ENCODE measurements around the gene KCNJ12. TPM values are rescaled to one million over a fixed set of nuclear protein-coding genes. Genes with fewer than 3 reads are reported as not detected.
"Not testable (repeated sequence)": the region's sequence is repeated elsewhere in the genome, so short reads cannot be mapped to it uniquely, and the experiment has no call there.

Gene KCNJ12
- total and polyA plus RNA-seq, 12 donors = 2.8 to 14.7 (median 8.5) TPM

DNA sequence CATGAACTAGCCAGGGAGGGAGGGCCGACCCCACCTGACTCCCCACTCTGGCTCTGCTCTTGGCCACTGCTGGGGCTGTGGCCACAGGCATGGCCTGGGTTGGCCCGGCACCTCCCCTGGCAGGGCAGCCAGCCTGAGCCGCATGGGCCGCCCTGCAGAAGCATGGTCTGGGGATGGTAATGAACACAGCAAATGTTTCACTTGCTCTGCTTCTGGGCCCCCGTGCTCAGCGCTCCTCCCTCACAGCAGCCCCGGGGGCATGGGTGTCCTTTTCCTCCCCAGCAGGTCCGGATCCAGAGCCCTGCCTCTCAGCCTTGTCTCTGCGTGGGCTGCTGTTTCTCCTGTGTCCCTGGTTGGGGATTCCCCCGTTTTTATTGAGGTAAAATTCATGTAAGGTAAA is 30.9 kb upstream of the KCNJ12 start:
- H3K9me3 ChIP-seq = no peaks in the 10 kb centered on the region
- no peaks in the 10 kb centered on the region for H3K36me3 ChIP-seq
- no peak overlapping the region for H3K27ac ChIP-seq
- TF ChIP-seq, protein P1, sequence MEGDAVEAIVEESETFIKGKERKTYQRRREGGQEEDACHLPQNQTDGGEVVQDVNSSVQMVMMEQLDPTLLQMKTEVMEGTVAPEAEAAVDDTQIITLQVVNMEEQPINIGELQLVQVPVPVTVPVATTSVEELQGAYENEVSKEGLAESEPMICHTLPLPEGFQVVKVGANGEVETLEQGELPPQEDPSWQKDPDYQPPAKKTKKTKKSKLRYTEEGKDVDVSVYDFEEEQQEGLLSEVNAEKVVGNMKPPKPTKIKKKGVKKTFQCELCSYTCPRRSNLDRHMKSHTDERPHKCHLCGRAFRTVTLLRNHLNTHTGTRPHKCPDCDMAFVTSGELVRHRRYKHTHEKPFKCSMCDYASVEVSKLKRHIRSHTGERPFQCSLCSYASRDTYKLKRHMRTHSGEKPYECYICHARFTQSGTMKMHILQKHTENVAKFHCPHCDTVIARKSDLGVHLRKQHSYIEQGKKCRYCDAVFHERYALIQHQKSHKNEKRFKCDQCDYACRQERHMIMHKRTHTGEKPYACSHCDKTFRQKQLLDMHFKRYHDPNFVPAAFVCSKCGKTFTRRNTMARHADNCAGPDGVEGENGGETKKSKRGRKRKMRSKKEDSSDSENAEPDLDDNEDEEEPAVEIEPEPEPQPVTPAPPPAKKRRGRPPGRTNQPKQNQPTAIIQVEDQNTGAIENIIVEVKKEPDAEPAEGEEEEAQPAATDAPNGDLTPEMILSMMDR (IDR thresholded peaks at IDR 0.05) = no peak
- peaks cover 0 to 11% (median 5%) of the 10 kb centered on the region in 9 donors for H3K4me1 ChIP-seq
- no peak overlapping the region for H3K4me3 ChIP-seq
- ATAC-seq (no peak), DNase-seq (no peak)
- intact Hi-C loops (cut with DNase I) = no loop called here
- WGBS, 2 donors = 63 to 73% methylated on average over 9 of the region's 10 CpGs
- H3K27me3 ChIP-seq = no peaks in the 10 kb centered on the region

DNA sequence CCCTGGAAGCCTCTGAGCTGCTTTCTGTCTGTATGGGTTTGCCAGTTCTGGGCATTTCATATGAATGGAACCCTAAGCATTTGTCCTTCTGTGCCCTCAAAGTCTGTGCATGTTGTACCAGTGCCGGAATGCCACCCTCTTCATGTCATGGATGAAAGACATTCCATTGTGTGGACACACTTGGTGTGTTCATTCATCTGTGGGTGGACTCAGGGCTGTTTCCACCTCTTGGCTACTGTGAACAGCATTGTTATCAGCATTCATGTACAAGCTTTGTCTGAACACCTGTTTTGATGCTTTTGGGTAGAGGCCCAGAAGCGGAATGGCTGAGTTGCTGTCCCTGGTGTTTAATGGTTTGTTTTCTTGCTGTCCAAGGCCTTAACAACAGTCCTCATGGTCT is 30.1 kb upstream of the KCNJ12 start:
- H3K4me3 ChIP-seq; intact Hi-C loops (cut with DNase I); H3K9me3 ChIP-seq; H3K27me3 ChIP-seq; H3K36me3 ChIP-seq; H3K27ac ChIP-seq; DNase-seq: not testable (repeated sequence)
- ATAC-seq = peak; percentile 10 to 67 (median 42)
- peaks cover 0 to 11% (median 5%) of the 10 kb centered on the region in 9 donors for H3K4me1 ChIP-seq
- no CpG with 5 or more reads among the region's 2 CpGs for WGBS, 2 donors

DNA sequence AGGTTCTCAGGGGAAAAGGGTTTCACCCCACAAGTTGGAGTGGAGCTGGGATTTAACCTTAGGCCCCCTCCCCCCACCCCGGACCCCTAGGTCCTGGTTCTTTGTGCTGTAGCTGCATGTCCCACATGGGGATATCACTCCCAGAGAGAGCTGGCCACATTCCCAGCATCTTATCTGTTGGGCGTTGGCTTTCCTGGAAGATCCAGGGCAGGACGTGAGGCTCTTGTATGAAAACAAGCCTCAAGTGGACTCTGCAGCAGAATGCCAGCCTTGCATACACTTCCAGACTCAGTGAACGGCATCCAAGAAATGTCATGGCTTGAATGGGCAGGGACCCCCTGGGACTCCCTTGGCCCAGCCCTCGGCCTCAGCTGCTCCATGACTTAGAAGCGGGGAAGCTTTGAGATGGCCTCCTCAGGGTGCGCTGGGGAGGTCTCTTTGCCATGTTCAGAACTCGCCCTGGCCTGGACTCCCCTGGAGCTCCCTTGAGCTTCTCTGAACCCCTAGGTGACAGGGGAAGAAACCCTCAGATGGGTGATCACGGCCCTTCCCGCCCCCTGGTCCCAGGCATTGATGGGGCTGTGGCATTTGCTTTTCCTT is 29.4 kb upstream of the KCNJ12 start:
- intact Hi-C loops (cut with DNase I); H3K4me3 ChIP-seq; H3K9me3 ChIP-seq; H3K36me3 ChIP-seq; H3K27me3 ChIP-seq: not testable (repeated sequence)
- ATAC-seq (peak; percentile 56 to 84 (median 79)), DNase-seq (peak; percentile 52 to 79)
- peak overlapping the region in 2 of 10 donors; percentile 12 to 40 for H3K27ac ChIP-seq
- peaks cover 0 to 11% (median 5%) of the 10 kb centered on the region in 9 donors for H3K4me1 ChIP-seq
- 20 to 29% methylated on average over 7 to 9 of the region's 10 CpGs for WGBS, 2 donors

DNA sequence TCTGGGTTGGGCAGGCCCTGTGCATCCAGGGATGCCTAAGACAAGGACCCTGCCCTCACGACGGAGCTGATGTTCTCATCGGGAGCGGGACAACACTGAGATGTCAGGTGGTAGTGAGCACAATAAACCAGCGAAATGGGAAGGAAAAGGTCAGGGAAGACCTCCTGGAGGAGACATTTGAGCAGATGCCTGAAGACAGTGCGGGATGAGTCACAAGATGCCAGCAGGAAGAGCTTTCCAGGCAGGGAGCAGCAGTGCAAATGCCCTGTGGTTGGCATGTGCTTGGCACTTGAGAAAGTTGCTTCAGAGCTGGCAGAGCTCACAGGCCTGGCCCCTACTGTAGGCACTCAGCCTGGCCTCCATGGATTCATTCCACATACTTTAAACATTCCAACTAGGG is 28.5 kb upstream of the KCNJ12 start:
- DNase-seq; ATAC-seq; H3K27me3 ChIP-seq; intact Hi-C loops (cut with DNase I); H3K27ac ChIP-seq; H3K36me3 ChIP-seq; H3K4me3 ChIP-seq; H3K9me3 ChIP-seq: not testable (repeated sequence)
- WGBS, 2 donors = 95% methylated on average over 6 of the region's 6 CpGs; no CpG with 5 or more reads in 1 of the 2 donors
- H3K4me1 ChIP-seq = peaks cover 0 to 11% (median 5%) of the 10 kb centered on the region in 9 donors

DNA sequence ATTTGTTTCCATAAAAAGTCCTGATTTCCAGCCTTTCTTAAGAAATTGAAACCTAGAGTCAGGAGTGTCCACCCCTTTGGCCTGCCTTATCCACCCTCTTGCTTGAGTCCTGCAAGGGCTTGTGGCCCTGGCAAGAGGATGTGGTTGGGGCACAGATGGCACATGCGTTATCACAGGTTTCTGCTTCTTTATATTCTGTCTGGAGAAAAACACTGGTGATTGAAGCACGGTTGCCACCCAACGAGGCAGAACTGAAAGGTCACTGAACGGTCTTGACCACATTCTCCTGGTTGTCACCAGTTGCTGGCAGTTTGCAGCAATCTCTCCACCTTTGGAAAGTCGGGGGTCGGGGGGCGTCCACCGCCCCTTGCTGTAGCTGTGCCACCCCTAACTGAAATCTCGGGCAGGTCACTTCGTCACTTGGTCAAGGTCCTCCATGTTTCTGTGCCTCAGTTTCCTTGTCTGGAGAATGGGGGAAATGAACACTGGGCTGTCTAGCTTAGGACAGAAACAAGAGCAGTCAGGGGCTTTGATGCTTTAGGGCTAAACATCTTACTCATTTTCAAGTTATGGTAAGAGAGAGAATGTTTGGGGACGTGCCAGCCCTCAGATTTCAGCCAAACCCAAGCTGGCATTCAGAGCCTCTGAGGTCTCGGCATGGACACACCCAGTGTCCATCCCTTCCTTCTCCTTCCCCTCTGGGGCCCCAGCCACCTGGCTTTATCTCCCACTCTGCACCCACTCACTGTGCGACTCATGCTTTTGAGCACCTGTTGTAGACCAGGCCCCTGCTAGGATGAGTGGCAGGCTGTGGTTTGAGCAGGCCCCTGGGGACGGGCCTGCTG is 27.9 kb upstream of the KCNJ12 start:
- H3K4me3 ChIP-seq; H3K9me3 ChIP-seq; ATAC-seq; H3K36me3 ChIP-seq; intact Hi-C loops (cut with DNase I); H3K27ac ChIP-seq; DNase-seq; H3K27me3 ChIP-seq: not testable (repeated sequence)
- WGBS, 2 donors = 83 to 89% methylated on average over 9 of the region's 14 CpGs
- peaks cover 0 to 11% (median 5%) of the 10 kb centered on the region in 9 donors for H3K4me1 ChIP-seq

DNA sequence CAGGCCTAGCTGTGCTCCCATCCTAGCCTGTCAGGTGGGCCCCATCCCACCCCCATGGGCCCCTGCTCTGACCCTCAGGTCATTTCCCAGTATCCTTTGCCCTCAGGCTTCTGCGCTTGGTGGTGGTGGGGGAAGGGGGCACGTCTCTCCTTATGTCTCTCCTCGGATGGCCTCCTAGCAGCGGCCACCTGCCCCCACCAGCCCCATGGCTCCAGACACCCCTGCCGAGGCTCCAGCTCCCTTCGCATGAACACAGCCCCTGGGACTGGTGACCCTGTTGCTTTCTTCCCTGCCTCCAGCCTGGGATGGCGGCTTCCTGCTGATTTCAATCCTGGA is 27.3 kb upstream of the KCNJ12 start:
- peaks cover 0 to 11% (median 5%) of the 10 kb centered on the region in 9 donors for H3K4me1 ChIP-seq
- DNase-seq; H3K27me3 ChIP-seq; H3K9me3 ChIP-seq; H3K4me3 ChIP-seq; H3K27ac ChIP-seq; ATAC-seq; H3K36me3 ChIP-seq; intact Hi-C loops (cut with DNase I): not testable (repeated sequence)
- WGBS, 2 donors = 78 to 80% methylated on average over 4 of the region's 7 CpGs

DNA sequence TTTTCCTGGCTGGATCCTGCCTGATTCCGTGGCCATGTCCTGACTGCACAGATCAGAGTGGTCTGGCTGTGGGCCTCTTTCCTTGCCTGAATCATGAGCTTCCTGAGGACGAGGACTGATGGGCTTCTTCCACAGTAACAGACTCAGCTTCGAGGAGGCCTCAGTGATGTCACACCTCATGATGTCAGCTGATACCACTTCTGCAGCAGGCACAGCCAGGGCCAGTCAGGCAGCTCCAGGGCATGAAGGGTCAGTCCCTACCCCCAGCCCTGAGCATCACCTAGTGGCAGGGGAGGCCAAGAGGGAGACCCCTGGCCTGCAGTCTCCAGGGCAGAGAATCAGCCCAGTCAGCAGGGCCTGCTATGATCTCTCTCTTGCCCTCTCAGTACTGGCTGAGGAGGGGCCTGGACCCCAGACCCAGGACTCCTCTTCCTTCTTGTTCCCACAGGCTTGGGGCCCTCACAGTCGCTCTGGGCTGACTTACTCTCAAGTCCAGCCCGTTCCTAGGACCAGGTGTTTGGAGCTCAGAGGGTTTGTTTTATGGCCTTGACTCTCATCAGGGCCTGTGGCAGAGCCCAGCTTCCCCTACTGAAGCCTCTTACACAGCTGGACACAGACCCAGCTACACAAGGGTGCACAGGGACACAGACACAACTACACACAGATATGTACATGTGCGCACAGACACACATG is 26.7 kb upstream of the KCNJ12 start:
- H3K9me3 ChIP-seq; DNase-seq; H3K36me3 ChIP-seq; H3K27ac ChIP-seq; H3K4me3 ChIP-seq; H3K27me3 ChIP-seq; intact Hi-C loops (cut with DNase I); ATAC-seq: not testable (repeated sequence)
- WGBS, 2 donors = 77 to 81% methylated on average over 5 of the region's 6 CpGs
- H3K4me1 ChIP-seq = peaks cover 0 to 11% (median 5%) of the 10 kb centered on the region in 9 donors

DNA sequence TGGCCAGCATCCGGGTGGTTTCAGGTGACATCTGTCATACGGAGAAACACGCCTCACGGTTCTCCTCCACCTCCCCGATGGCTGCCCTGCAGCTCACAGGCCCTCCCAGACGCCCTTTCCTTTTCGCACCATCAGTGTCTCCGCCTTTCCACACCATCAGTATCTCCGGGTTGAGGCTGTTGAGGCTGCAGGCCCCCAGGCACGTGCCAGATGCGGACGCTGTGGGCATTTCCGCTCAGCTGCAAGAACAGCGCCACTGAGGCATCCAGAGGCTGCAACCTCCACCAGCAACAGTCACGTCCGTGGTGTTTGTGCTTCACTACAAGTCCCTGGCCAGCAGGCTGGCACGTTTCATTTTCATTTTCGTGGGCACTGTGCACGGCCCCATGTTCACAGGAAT is 25.7 kb upstream of the KCNJ12 start:
- H3K27me3 ChIP-seq; ATAC-seq; H3K4me3 ChIP-seq; intact Hi-C loops (cut with DNase I); H3K27ac ChIP-seq; H3K9me3 ChIP-seq; H3K4me1 ChIP-seq; DNase-seq; H3K36me3 ChIP-seq: not testable (repeated sequence)
- 84 to 89% methylated on average over 17 to 19 of the region's 19 CpGs for WGBS, 2 donors
